Sigmoid colon (tissue), 4 donors: Measurements from ENCODE around the gene HVCN1.

Experiments
- CTCF ChIP-seq, 4 experiments: fragments of 450-650 bp in 3 of 4; fragments of 200-600 bp in 1 of 4; IDR thresholded peaks; one replicate each; pipeline ENCODE4 v1.5.1; 2016 to 2019; ENCODE audit warnings: antibody characterized with exemption in 4 of 4, mild to moderate bottlenecking in 3 of 4, moderate library complexity in 2 of 4
- POLR2A ChIP-seq, 2 donors: fragments of 450-650 bp; IDR thresholded peaks; one replicate each; pipeline ENCODE4 v1.6.1; 2016; ENCODE audit warnings: antibody characterized with exemption in 2 of 2, mild to moderate bottlenecking in 2 of 2, moderate library complexity in 2 of 2
- POLR2AphosphoS5 ChIP-seq, 4 donors: sonication (generic); formaldehyde crosslinking; IDR thresholded peaks; one replicate each; pipeline ENCODE4 v1.6.1; 2017; ENCODE audit warnings: antibody characterized with exemption in 4 of 4

GRCh38 chr12:110726028-110726427 is 37.1 kb upstream of the HVCN1 start:
- TF ChIP-seq POLR2A (IDR thresholded peaks at IDR 0.05) (no peak), CTCF (IDR thresholded peaks at IDR 0.05) (no peak), POLR2AphosphoS5 (IDR thresholded peaks at IDR 0.05) (no peak)
